RKO (cell line): ENCODE data around the gene SP110.
A peak's percentile ranks its signal among the peaks of the same experiment; 100 is the strongest.
"Not testable (repeated sequence)": the region's sequence is repeated elsewhere in the genome, so short reads cannot be mapped to it uniquely, and the experiment has no call there.

ENCODE experiments used
- DNase-seq: peaks from one replicate; pipeline ENCODE4 v3.0.0-alpha.2; 2016; ENCODE audit warnings: low spot score

Gene SP110

DNA sequence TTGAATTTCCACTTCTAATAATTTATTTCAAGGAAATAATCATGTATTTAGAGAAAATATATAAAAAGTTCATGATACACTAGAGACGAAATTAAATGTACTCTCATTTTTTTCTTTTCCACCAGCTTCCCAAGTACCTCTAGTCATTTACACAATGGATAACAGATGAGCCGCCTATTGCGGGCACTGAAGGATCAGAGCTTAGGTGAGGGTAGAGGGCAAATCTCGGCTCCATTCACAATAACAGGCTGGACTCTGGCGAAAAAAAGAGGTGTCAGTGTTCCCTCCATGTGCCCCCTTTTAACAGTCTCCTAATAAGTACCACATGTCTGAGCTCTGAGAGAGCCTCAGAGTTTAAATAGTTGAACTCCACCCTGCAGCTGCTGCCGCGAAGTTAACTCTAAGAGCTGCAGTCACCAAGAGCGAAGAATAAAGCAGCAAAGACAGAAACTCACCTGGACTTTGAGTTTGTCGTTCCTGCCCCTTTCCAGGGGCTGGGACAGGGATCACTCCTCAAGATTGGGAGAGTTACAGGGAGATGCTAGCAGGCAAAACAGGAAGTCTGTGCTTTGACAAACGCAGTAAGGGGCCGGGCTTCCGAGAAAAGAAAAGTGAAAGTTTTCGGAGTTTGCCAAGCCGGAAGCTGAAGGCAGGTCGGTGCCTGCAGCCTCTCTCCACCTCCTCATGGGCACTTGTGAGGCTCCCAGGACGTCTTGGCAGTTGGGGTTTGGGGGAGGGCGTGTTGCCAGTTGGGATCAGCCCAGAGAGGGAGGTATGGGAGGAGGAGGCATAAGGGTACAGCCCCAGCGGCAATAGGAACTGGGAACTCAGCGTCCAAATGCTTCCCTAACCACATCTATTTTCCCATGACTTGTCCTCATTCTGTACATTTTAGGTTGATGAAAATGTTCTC is at the start of gene SP110:
Gene SP110, minus strand, starts transcription at position 566 of the 913 bp plus-strand sequence. CDS start 3,057 bp downstream, outside the sequence.
- peak; percentile 89 for DNase-seq

DNA sequence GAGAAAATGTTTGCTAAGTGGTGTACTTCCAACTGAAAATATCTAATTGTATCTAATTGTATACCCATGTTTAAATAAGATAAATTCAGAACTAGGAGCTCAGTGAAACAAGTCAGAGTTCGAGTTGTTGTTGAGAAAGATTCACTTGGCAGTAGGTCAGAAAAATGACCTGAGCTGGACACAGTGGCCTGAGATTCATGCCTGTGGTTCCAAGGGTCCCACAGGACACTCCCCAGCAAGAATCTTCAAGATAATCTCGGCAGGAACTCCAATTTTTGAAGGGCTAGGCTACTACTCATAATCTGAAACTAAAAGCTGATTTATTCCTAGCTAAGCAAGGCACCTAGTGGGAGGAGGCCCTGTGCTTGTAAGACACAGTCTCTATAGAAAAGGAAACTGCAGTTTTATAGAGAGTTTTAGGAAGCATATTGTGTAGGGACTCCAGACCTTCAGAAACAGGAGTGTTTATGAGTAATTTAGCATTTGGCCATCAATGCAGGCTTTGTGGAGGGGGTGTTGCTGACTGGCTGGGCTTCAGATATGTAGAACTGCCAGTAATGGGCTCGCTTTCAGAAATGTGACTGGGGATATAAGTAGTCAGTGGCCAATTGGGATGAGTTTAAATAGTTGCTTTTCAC is 48.9 kb upstream of the SP110 start:
- no peak for DNase-seq

DNA sequence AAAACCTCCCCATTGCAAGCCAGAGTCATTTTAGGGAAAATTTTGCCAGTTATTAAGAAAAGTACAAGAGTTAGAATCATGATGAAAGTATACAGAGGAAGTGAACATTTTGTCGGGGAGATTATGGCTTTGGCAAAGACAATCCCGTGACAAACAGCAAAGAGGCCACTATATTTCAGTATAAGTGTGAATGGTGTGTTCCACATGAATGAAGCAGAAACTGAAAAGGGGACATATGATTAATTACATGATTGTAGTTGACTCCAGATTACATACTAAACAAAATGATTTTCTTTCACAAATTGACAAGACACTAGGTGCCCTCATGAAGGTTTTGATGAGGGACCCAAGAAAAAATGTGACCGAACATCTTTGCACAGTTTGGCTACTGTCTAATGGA is 47.8 kb upstream of the SP110 start:
- DNase-seq: no peak

DNA sequence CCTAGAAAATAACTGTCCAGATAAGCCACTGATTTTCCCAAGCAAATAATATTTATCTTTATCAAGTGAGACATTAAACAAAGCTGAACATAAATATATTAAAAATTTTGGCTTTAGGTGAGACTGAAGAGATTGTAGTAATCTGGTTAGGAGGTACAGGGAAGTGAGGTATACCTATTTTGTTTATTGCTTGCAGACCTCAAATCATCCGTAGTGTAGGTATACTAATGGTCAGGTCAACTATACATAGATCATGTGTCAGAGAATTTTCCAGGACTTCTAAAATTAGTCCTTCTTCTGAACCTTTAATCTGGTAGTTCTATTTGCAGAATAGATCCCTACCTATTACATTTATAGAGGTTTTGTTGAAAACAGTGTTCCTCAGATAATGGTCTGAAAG is 47.3 kb upstream of the SP110 start:
- DNase-seq: no peak

DNA sequence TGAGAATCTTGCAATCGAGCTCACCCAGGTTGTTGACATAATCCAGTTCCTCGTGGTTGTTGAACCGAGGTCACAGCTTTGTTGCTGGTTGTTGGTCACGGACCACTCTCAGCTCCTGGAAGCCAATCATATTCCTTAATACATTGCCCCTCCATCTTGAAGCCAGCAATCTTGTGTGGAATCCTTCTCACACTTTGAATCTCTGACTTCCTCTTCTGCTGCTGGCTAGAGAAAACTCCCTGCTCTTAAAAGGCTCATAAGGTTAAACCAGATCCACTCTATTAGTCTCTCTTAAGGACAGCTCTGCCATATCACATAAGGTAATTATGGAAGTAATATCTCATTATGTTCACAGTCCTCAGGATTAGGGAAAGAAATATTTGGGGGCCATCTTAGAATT is 46.9 kb upstream of the SP110 start:
- no peak for DNase-seq

DNA sequence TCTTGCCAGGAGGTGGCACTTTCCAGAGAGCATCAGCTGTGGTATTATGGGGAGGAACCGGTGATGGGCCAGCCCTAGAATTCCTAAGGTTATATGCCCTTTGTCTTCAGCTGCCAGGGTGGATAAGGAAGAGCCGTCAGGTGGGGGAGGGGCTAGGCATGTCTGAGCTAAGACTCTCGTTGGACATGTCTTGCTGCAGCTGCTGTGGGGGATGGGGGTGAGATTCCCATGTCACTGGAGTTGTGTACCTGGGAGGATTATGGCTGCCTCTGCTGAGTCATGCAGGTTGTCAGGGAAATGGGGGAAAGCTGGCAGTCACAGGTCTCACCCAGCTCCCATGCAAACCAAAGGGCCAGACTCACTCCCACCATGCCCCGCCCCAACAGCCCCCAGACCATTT is 45.2 kb upstream of the SP110 start:
- not testable (repeated sequence) for DNase-seq

DNA sequence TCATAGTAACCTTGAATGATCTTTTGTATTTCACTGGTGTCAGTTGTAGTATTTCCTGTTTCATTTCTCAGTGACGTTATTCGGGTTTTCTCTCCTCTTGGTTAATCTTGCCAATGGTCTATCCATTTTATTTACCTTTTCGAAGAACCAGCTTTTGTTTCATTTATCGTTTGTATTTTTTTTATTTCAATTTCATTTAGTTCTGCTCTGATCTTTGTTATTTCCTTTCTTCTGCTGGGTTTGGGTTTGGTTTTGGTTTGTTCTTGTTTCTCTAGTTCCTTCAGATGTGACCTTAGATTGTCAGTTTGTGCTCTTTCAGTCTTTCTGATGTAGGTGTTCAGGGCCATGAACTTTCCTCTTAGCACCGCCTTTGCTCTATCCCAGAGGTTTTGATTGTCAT is 42.5 kb upstream of the SP110 start:
- DNase-seq: no peak

DNA sequence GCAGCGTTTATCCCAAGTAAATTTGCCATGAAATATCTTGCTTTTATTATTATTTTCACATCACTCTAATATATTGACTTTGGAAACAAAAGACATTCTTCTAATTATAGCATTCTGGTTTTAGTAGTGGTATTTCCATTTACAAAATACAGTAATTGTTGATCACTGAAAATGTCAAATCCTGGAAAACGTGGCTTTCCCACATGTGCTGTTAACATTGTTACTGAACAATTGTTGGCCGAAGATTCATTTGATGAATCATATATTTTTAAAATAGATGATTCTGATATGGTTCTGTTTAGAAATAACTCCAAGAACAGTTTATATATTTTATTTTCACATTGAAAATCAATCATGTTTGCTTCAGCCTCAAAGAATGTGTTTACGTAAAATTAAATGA is 38.7 kb upstream of the SP110 start:
- DNase-seq: no peak

DNA sequence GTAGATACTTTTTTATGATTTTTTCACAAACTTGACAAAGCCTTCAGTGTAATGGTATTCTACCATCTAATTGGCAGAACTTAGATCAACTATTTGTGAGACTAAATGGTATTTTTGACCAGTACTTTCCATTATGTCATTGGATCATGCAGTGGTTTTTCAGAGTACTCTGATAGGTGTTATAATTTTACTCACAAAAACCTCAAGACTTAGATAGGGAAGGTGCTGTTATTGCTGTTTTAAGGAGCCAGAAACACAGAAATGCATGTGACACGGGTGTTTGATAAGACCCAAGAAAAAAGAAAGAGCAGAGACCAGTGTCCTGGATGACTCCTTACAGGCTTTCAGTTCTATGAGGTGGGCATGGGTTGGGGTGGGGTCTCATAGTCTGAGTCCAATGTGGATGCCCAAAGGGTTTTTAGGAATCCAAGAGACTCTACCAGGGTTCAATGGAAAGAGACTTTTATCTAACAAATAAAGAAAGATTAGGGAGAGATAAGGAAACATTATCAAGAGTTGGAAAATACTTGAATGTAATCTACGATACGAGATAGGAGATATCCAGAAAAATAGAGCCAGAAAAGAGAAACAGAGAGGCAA is 37.0 kb upstream of the SP110 start:
- DNase-seq: no peak

DNA sequence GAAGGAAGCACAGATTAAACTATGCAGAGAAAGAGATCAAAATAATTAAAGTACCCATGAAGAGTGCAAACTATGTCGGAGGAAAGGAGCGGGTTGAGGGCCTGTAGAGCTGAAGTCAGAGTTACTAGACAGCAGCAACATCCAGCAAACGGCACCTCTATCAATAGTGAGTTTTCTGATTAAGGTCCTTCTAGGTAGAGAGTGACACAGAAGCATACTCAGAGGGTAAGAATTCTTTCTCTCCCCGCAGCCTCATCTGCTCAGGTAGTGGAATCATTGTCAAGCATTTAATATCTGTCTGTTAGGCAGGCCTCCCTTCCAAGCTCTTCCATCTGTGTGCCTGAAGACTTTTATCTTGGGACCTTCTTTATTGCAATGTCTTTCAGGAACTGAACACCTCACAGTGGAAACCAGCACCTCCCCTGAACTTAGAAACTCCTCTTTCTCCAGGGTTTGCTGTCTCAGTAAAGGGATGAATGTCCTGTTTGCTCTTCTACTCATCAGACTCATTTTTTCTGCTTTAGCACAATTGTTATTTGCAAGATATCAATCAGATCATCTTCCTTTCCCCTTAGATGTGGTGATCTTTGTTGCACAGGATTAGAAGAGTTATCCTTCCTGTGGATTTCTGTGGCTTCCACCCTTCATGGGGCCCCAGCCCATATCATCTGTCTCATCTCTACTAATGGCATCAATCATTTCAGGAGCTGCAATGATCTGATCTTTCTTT is 34.5 kb upstream of the SP110 start:
- no peak for DNase-seq

DNA sequence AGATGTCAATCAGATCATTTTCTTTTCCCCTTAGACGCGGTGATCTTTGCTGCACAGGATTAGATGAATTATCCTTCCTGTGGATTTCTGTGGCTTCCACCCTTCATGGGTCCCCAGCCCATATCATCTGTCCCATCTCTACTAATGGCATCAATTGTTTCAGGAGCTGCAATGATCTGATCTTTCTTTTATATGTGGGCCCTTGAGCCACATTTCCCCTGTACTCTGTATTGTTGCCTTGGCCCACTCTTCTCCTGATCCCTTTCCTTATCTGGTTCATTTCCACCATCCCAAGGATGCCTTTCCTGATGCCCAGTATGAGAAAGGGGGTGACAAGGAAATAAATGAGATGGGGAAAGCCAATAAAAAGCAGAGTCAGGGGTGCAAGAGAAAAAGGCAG is 30.4 kb upstream of the SP110 start:
- DNase-seq: no peak

DNA sequence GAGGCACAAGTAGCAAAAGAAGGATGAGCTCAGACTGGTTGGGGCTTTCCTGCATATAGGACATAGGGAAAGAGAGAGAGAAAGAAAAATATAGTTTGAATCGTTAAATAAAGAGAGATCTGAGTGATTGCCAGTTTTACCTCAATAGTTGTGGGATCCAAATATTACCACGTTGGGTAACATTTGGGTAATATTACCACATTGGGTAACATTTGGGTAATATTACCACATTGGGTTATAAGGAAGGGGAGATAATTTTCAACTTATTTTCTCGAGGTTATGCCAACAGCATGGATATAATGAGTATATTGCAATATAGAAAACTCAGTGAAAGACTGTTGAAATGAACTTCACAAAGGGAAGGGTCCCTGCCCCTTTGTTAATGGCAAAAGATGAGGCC is 26.4 kb upstream of the SP110 start:
- no peak for DNase-seq

DNA sequence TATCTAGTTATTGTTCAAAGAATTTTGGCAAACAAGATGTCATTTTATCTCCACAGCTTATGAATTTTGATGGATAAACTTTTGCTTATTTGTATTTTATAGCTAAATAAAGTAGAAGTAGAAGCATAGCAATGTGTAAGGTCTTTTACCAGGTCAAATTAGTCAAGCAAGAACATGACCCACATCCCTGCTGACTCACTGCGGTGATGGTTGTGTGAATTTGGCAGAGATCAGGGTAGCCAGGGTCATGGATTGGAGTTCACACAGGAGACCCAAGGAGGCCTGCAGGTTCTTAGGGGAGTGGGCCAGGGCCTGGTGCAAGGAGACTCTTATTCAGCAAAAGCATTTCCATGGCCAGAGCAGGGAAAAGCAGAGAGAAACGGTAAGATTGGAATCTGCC is 24.4 kb upstream of the SP110 start:
- DNase-seq: no peak

DNA sequence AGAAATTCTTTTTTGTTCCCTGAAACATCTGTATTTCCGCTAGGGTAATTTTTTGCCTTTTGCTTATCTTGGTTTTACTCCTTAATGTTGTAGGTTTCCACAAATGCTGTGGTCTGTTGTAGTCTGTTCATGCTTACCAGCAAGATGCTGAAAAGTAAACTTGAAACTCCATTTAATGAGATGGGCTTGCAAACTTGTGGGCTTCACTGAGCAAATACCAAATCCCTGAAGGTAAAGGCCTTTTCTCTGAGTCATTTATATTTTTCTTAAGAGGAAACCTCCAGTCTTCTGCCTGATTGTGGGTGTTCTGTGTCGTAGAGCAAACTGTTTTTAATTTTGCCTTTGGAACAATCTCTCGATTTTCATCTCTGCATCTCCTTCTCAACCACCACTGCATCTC is 15.1 kb upstream of the SP110 start:
- no peak for DNase-seq

DNA sequence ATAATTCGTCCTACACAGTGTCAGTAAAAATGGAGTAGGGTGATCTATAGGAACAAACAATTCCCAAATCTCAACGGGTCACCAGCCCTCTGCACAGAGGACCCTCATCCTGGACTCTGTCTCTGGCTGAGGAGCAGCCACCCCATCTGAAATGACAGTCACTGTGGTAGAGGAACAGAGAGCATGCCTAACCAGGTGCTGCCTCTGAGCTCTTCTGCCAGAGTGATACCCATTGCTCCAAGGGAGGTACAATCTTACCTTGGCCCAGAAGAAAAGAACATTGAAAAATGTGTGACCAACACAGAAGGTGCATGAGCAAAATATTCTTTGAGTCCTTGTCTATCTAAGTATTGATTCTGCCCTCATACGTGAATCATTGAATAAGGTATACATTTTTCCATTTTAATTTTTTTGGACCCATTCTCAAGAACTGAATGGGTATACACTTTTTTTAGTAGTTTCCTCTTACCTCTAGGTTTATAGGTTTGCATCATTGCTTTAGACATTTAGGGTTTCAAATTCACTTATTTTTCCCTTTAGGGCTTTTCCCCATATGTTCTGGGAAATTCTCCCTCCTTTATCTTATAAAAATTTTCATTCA is 14.4 kb upstream of the SP110 start:
- no peak for DNase-seq

DNA sequence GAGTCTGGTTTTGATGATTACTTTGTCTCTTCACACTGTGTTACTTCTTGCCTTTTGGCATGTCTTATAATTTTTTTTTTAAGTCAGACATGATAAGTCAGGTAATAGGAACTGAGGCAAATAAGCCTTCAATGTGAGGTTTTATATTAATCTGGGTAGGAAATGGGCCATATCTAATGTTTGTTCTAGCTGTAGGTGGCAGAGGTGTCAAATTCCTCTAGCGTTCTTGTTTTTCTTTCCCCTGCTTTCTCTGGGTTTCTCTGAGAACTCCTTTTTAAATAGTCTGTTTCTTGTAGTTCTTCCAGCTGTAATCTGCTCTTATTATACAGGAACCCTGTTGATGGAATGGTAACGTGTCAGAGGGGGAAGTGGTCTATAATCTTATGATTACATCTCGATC is 11.5 kb upstream of the SP110 start:
- DNase-seq: no peak

DNA sequence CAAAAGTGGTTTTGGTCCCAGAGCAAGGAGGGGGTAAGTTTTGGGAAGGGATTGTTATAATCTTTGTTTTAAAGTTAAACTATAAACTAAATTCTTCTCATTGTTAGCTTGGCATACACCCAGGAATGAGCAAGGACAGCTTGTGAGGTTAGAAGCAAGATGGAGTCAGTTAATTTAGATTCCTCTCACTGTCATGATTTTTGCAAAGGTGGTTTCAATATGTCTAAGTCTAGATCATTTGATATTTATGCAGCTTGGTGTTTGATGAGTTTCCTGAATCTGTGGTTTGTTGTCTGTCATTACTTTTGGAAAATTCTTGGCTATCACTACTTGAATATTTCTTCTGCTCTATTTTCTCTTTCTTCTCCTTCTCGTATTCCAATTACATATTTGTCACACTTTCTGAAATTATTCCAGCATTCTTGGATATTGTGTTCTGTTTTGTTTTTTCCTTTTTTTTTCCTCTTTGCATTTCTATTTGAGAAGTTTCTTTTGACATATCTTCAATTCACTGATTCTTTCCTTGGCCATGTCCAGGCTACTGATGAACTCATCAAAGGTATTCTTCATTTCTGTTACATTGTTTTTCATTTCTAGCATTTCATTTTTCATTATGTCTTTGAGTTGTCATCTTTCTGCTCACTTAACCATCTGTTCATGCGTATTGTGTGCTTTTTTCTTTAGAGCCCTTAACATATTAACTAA is 10.9 kb upstream of the SP110 start:
- DNase-seq: no peak

DNA sequence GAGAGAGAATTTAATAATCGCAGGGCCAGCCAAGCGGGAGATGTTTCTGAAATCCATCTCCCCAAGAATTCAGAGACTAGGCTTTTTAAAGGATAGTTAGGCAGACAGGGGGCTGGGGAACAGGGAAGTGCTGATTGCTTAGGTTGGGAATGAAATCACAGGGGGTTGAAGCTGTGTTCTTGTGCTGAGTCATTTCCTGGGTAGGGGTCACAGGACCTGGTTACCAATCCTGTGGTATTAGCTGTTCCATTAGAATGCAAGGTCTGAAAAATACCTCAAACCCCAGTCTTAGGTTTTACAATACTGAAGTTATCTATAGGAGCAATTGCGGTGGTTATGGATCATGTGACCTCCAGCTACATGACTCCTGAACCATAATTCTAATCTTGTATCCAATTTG is 10.3 kb upstream of the SP110 start:
- DNase-seq: peak; percentile 31

DNA sequence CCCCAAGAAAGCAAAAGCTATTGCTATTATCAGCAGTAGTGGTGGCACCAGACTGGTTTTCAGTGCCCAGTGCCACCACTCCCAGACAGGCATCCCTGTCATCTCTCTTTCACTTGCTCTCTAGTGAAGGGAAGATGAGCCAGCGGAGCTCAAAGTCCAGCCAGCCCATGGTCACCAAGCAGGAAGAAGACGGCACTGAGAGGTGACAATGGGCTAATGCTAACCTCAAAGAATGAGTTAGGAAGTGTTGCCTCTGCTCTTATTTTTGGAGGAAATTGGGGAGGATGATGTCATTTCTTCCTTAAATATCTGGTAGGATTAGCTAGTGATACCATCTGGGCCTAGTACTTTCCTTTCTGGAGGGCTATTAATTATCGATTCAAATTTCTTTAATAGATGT is 7.4 kb upstream of the SP110 start:
- DNase-seq: no peak

DNA sequence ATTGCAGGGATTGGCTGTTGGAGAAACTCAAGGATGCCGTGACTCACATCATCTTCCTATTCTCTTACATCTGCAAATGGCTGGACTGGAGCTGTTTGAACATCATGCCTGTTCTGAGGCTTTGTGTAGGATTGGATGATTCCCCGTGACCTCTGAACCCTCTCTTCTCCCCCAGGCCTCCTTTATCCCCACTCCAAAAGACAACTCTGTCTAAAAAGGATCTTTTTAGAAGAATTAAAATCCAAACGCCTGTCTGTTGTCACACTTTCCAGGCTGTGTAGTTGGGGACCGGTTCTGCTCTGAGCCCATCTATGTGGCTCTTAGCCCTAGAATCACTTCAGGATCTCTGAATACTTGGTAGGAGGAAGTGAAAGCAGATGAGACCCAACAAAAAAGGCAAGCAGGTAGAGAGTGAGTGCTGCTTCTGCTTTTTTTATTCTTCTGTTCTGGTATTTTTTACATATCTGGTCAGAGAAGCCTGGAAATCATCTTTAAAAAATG is 6.3 kb upstream of the SP110 start:
- DNase-seq: no peak

DNA sequence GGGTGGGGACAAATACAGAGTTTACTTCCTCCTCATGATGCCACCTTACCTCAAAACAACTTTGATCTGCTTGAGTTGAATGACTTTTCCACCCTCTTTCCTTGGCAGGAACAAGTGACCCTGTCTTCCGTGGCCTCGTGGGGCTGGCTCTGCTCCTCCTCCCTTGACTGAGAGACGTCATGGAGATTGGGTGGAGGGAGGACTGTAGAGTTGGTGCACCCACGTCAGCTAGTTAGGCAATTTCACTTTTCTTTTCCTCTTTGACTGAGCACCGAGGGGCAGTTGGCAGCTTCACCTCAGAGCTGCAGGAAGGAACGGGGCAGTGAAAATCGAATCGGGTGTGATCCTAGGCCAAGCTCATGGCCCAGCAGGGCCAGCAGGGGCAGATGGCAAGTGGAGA is 5.7 kb upstream of the SP110 start, which contains the start of gene SP140:
Gene SP140, plus strand, starts transcription at position 251 of the 400 bp plus-strand sequence. Its CDS starts 109 bp downstream, at position 360.
- DNase-seq: no peak
